WTC11 (cell line): ENCODE measurements around the gene ADGRL3.

ENCODE experiments used
- FOXP1 ChIP-seq: sonication (generic); formaldehyde crosslinking; IDR thresholded peaks from 2 replicates; pipeline ENCODE4 v1.8.0; 2022; ENCODE audit warnings: missing genetic modification reagents, mild to moderate bottlenecking, moderate library complexity, borderline replicate concordance
- NR2C2 ChIP-seq: sonication (generic); formaldehyde crosslinking; IDR thresholded peaks from 2 replicates; pipeline ENCODE4 v1.8.0; 2022; ENCODE audit warnings: mild to moderate bottlenecking, missing genetic modification reagents
- SMAD4 ChIP-seq: sonication (generic); formaldehyde crosslinking; IDR thresholded peaks from 2 replicates; pipeline ENCODE4 v1.8.0; 2022; ENCODE audit warnings: mild to moderate bottlenecking, missing genetic modification reagents
- SP1 ChIP-seq: sonication (generic); formaldehyde crosslinking; conservative IDR thresholded peaks from 2 replicates; pipeline ENCODE4 v1.8.1; 2022; ENCODE audit warnings: missing genetic modification reagents
- TF ChIP-seq, protein P1 (sequence below): fragments of 200-600 bp; IDR thresholded peaks from 2 replicates; pipeline ENCODE4 v1.8.0; 2022; ENCODE audit warnings: antibody characterized with exemption
- TF ChIP-seq, protein P2 (sequence below): sonication (generic); formaldehyde crosslinking; IDR thresholded peaks from 2 replicates; pipeline ENCODE4 v1.8.1; 2023; ENCODE audit warnings: mild to moderate bottlenecking, missing genetic modification reagents, borderline replicate concordance
- TF ChIP-seq, protein P3 (sequence below): fragments of 250-450 bp; sonication (Bioruptor Pico); IDR thresholded peaks from 2 replicates; pipeline ENCODE4 v1.9.0; 2021; ENCODE audit warnings: mild to moderate bottlenecking, borderline replicate concordance

DNA sequence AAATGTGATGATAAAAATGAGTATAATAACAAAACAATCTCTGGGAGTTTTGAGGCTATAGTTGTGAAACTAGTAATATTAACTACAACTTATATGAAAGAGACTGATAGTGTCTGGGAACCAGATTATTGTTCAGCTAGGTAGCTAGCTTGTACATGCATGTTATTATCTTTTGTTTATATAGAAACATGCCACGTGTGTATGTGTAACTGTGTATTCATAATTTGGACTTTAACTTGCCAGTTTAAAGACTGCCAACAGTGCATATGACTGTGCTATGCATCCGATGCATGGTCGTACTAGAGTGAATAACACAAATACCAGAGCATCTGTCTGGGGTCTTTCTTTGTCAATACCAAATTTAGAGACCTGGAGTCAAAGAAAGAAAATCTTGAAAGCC is 92.2 kb downstream of the ADGRL3 start:
- TF ChIP-seq FOXP1 (CRISPR knock-in tag) (no peak), SMAD4 (CRISPR knock-in tag) (no peak), SP1 (no peak), NR2C2 (no peak)
- TF ChIP-seq, protein P1, sequence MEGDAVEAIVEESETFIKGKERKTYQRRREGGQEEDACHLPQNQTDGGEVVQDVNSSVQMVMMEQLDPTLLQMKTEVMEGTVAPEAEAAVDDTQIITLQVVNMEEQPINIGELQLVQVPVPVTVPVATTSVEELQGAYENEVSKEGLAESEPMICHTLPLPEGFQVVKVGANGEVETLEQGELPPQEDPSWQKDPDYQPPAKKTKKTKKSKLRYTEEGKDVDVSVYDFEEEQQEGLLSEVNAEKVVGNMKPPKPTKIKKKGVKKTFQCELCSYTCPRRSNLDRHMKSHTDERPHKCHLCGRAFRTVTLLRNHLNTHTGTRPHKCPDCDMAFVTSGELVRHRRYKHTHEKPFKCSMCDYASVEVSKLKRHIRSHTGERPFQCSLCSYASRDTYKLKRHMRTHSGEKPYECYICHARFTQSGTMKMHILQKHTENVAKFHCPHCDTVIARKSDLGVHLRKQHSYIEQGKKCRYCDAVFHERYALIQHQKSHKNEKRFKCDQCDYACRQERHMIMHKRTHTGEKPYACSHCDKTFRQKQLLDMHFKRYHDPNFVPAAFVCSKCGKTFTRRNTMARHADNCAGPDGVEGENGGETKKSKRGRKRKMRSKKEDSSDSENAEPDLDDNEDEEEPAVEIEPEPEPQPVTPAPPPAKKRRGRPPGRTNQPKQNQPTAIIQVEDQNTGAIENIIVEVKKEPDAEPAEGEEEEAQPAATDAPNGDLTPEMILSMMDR = no peak
- TF ChIP-seq, protein P2, sequence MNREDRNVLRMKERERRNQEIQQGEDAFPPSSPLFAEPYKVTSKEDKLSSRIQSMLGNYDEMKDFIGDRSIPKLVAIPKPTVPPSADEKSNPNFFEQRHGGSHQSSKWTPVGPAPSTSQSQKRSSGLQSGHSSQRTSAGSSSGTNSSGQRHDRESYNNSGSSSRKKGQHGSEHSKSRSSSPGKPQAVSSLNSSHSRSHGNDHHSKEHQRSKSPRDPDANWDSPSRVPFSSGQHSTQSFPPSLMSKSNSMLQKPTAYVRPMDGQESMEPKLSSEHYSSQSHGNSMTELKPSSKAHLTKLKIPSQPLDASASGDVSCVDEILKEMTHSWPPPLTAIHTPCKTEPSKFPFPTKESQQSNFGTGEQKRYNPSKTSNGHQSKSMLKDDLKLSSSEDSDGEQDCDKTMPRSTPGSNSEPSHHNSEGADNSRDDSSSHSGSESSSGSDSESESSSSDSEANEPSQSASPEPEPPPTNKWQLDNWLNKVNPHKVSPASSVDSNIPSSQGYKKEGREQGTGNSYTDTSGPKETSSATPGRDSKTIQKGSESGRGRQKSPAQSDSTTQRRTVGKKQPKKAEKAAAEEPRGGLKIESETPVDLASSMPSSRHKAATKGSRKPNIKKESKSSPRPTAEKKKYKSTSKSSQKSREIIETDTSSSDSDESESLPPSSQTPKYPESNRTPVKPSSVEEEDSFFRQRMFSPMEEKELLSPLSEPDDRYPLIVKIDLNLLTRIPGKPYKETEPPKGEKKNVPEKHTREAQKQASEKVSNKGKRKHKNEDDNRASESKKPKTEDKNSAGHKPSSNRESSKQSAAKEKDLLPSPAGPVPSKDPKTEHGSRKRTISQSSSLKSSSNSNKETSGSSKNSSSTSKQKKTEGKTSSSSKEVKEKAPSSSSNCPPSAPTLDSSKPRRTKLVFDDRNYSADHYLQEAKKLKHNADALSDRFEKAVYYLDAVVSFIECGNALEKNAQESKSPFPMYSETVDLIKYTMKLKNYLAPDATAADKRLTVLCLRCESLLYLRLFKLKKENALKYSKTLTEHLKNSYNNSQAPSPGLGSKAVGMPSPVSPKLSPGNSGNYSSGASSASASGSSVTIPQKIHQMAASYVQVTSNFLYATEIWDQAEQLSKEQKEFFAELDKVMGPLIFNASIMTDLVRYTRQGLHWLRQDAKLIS (CRISPR knock-in tag) = no peak
- TF ChIP-seq, protein P3, sequence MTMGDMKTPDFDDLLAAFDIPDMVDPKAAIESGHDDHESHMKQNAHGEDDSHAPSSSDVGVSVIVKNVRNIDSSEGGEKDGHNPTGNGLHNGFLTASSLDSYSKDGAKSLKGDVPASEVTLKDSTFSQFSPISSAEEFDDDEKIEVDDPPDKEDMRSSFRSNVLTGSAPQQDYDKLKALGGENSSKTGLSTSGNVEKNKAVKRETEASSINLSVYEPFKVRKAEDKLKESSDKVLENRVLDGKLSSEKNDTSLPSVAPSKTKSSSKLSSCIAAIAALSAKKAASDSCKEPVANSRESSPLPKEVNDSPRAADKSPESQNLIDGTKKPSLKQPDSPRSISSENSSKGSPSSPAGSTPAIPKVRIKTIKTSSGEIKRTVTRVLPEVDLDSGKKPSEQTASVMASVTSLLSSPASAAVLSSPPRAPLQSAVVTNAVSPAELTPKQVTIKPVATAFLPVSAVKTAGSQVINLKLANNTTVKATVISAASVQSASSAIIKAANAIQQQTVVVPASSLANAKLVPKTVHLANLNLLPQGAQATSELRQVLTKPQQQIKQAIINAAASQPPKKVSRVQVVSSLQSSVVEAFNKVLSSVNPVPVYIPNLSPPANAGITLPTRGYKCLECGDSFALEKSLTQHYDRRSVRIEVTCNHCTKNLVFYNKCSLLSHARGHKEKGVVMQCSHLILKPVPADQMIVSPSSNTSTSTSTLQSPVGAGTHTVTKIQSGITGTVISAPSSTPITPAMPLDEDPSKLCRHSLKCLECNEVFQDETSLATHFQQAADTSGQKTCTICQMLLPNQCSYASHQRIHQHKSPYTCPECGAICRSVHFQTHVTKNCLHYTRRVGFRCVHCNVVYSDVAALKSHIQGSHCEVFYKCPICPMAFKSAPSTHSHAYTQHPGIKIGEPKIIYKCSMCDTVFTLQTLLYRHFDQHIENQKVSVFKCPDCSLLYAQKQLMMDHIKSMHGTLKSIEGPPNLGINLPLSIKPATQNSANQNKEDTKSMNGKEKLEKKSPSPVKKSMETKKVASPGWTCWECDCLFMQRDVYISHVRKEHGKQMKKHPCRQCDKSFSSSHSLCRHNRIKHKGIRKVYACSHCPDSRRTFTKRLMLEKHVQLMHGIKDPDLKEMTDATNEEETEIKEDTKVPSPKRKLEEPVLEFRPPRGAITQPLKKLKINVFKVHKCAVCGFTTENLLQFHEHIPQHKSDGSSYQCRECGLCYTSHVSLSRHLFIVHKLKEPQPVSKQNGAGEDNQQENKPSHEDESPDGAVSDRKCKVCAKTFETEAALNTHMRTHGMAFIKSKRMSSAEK (CRISPR knock-in tag) = no peak
